Stimulated activated CD8-positive, alpha-beta memory T cell treated with anti-CD3 and anti-CD28 coated beads, Interleukin-15, amount 100 ng/mL, for 48 hours (primary cell): ENCODE measurements around the gene TXNDC5.
"Not testable (repeated sequence)": the region's sequence is repeated elsewhere in the genome, so short reads cannot be mapped to it uniquely, and the experiment has no call there.

Source experiments
- DNase-seq, 2 donors: peaks; one replicate each; pipeline ENCODE4 v3.0.0-alpha.2; 2020; ENCODE audit warnings: low read depth in 2 of 2

The TXNDC5 gene

GRCh38 chr6:7914311-7914710 is 3.7 kb upstream of the TXNDC5 start:
- no peak for DNase-seq

- DNase-seq: no peak
Observed at GRCh38 chr6:7912736-7913517, 2.3 kb upstream of the TXNDC5 start.

GRCh38 chr6:7912024-7912423 is 1.4 kb upstream of the TXNDC5 start:
- DNase-seq: no peak

GRCh38 chr6:7911345-7911725 is 747 bp upstream of the TXNDC5 start:
- DNase-seq: no peak

- DNase-seq: no peak
Observed at GRCh38 chr6:7910298-7910653, 312 bp downstream of the TXNDC5 start.

- DNase-seq: peak; percentile 15 to 29
Observed at GRCh38 chr6:7909323-7910276, 988 bp downstream of the TXNDC5 start.

GRCh38 chr6:7907159-7907558 is 3.4 kb downstream of the TXNDC5 start:
- no peak for DNase-seq

GRCh38 chr6:7906741-7907140 is 3.8 kb downstream of the TXNDC5 start:
- DNase-seq: no peak

GRCh38 chr6:7905416-7905815 is 5.2 kb downstream of the TXNDC5 start:
- DNase-seq: no peak

- DNase-seq: no peak
Observed at GRCh38 chr6:7904654-7905319, 5.8 kb downstream of the TXNDC5 start.

- DNase-seq: no peak
Observed at GRCh38 chr6:7903673-7904072, 6.9 kb downstream of the TXNDC5 start.

GRCh38 chr6:7902867-7903266 is 7.7 kb downstream of the TXNDC5 start:
- no peak for DNase-seq

GRCh38 chr6:7902221-7902620 is 8.4 kb downstream of the TXNDC5 start:
- no peak for DNase-seq

GRCh38 chr6:7901780-7902179 is 8.8 kb downstream of the TXNDC5 start:
- no peak for DNase-seq

- DNase-seq: no peak
Observed at GRCh38 chr6:7901056-7901455, 9.5 kb downstream of the TXNDC5 start.

- no peak for DNase-seq
Observed at GRCh38 chr6:7900621-7901020, 10.0 kb downstream of the TXNDC5 start.

- no peak for DNase-seq
Observed at GRCh38 chr6:7899889-7900213, 10.7 kb downstream of the TXNDC5 start.

- DNase-seq: no peak
Observed at GRCh38 chr6:7899101-7899888, 11.3 kb downstream of the TXNDC5 start.

GRCh38 chr6:7898193-7898586 is 12.4 kb downstream of the TXNDC5 start:
- DNase-seq: not testable (repeated sequence)

- no peak for DNase-seq
Observed at GRCh38 chr6:7897461-7898192, 13.0 kb downstream of the TXNDC5 start.

GRCh38 chr6:7896465-7896987 is 14.1 kb downstream of the TXNDC5 start:
- DNase-seq: no peak
